SK-N-SH (cell line): ENCODE results near the gene NFE2L3. TPM values are rescaled to one million over a fixed set of nuclear protein-coding genes. Genes with fewer than 3 reads are reported as not detected.
"Not testable (repeated sequence)": the region's sequence is repeated elsewhere in the genome, so short reads cannot be mapped to it uniquely, and the experiment has no call there.

Experiments
- CTCF ChIA-PET: fragments of 300-600, 350-600 bp; formaldehyde crosslinking; extraction: SDS; loops from one replicate; lab custom pipeline; 2021; lab: Yijun Ruan, JAX
- POLR2A ChIA-PET: fragments of 350-600 bp; sonication (Branson Sonifier 250); formaldehyde crosslinking; extraction: SDS; loops from one replicate; lab custom pipeline; 2020; ENCODE audit warnings: antibody characterized with exemption, inconsistent platforms; lab: Yijun Ruan, JAX
- DNase-seq: peaks from one replicate; pipeline ENCODE4 v3.0.0; 2012
- H2AFZ ChIP-seq: fragments of 200-600 bp; sonication (generic); 2 replicates; pipeline ENCODE4 v1.8.1; 2016; ENCODE audit warnings: antibody characterized with exemption, mild to moderate bottlenecking, low read depth
- H3F3A ChIP-seq: fragments of 200-600 bp; sonication (generic); replicated peaks from 2 replicates; pipeline ENCODE3; 2016; ENCODE audit warnings: antibody characterized with exemption, mild to moderate bottlenecking; ENCODE audit not compliant: insufficient read depth
- H3K27ac ChIP-seq, 2 experiments: fragments of 200-500 bp in 1 of 2; fragments of 200-600 bp in 1 of 2; sonication (Bioruptor generic) in 1 of 2; sonication (generic), shearing (Covaris generic) in 1 of 2; 2 replicates each; pipeline versions ENCODE4 v1.5.1 to v1.6.1; 2014 to 2016; ENCODE audit warnings: low read depth in 2 of 2, inconsistent platforms in 1 of 2, low read length in 1 of 2, mild to moderate bottlenecking in 1 of 2, mixed read lengths in 1 of 2
- H3K27me3 ChIP-seq: fragments of 200-600 bp; sonication (generic), shearing (Covaris generic); 2 replicates; pipeline ENCODE4 v1.6.1; 2016; ENCODE audit warnings: mixed run types; ENCODE audit not compliant: insufficient read depth
- H3K36me3 ChIP-seq, 2 experiments: fragments of 200-500 bp in 1 of 2; fragments of 200-600 bp in 1 of 2; sonication (Bioruptor generic) in 1 of 2; sonication (generic) in 1 of 2; replicated peaks in 1 of 2; 2 replicates each; pipeline versions ENCODE3 to v1.5.1; 2014 to 2016; ENCODE audit warnings: low read length in 1 of 2, mild to moderate bottlenecking in 1 of 2; ENCODE audit not compliant: insufficient read depth in 2 of 2, control insufficient read depth in 1 of 2
- H3K4me1 ChIP-seq, 2 experiments: fragments of 200-500 bp in 1 of 2; fragments of 200-600 bp in 1 of 2; sonication (Bioruptor generic) in 1 of 2; sonication (generic), shearing (Covaris generic) in 1 of 2; 2 replicates each; pipeline versions ENCODE4 v1.5.1 to v1.6.1; 2014 to 2016; ENCODE audit warnings: low read depth in 1 of 2, low read length in 1 of 2, mixed run types in 1 of 2; ENCODE audit not compliant: insufficient read depth in 2 of 2, control insufficient read depth in 1 of 2
- H3K4me2 ChIP-seq: fragments of 200-600 bp; sonication (generic), shearing (Covaris generic); 2 replicates; pipeline ENCODE4 v1.6.1; 2017; ENCODE audit warnings: mixed run types
- H3K4me3 ChIP-seq, 2 experiments: fragments of 200-500 bp in 1 of 2; fragments of 200-600 bp in 1 of 2; sonication (Bioruptor generic) in 1 of 2; sonication (generic), shearing (Covaris generic) in 1 of 2; 2 replicates each; pipeline versions ENCODE4 v1.5.1 to v1.8.1; 2014 to 2016; ENCODE audit warnings: low read depth in 2 of 2, inconsistent platforms in 1 of 2, low read length in 1 of 2, mild to moderate bottlenecking in 1 of 2, mixed read lengths in 1 of 2, moderate library complexity in 1 of 2
- H3K79me2 ChIP-seq: fragments of 200-600 bp; sonication (generic); 2 replicates; pipeline ENCODE4 v1.8.1; 2017; ENCODE audit warnings: mild to moderate bottlenecking; ENCODE audit not compliant: insufficient read depth
- H3K9ac ChIP-seq: fragments of 200-600 bp; sonication (generic); 2 replicates; pipeline ENCODE4 v1.6.1; 2017; ENCODE audit warnings: mixed run types
- H3K9me2 ChIP-seq: fragments of 200-600 bp; sonication (generic); 2 replicates; pipeline ENCODE4 v1.6.1; 2017; ENCODE audit warnings: mixed run types
- H3K9me3 ChIP-seq: fragments of 200-600 bp; sonication (generic); 2 replicates; pipeline ENCODE4 v1.6.1; 2017; ENCODE audit warnings: mixed run types, mild to moderate bottlenecking, moderate library complexity
- H4K20me1 ChIP-seq: fragments of 200-600 bp; sonication (generic); 2 replicates; pipeline ENCODE4 v1.6.1; 2017; ENCODE audit warnings: mild to moderate bottlenecking, mixed run types; ENCODE audit not compliant: insufficient read depth
- FOXM1 ChIP-seq: IDR thresholded peaks from 2 replicates; pipeline ENCODE4 v1.4.0; 2012; ENCODE audit warnings: low read depth, mild to moderate bottlenecking
- SMC3 ChIP-seq: IDR thresholded peaks from 2 replicates; pipeline ENCODE4 v1.6.1; 2012; ENCODE audit warnings: low read depth, low read length, improper control_type of control experiment
- TCF12 ChIP-seq: IDR thresholded peaks from 2 replicates; pipeline ENCODE4 v1.4.0; 2012
- YY1 ChIP-seq: IDR thresholded peaks from 2 replicates; pipeline ENCODE4 v1.4.0; 2012; ENCODE audit warnings: low read depth, mild to moderate bottlenecking
- whole genome bisulfite sequencing: methylation state at CpG from one replicate; pipeline ENCODE4 v1.1.6; 2017; ENCODE audit warnings: low lambda C conversion rate; 5-methylcytosine and 5-hydroxymethylcytosine counted together
- polyA plus RNA-seq, 3 experiments: library from polyadenylated mRNA; depleted of rRNA; stranded (reverse); fragments of >200 nt; gene quantifications; 2 replicates each; pipeline ENCODE4 v1.2.3, GENCODE V29; 2012
- TF ChIP-seq, protein P1 (sequence below): IDR thresholded peaks from 2 replicates; pipeline ENCODE4; 2012
- TF ChIP-seq, protein P2 (sequence below): fragments of 200-600 bp; sonication (generic); IDR thresholded peaks from 2 replicates; pipeline ENCODE4 v1.6.1; 2017; ENCODE audit warnings: antibody characterized with exemption, mild to moderate bottlenecking, moderate library complexity
- TF ChIP-seq, protein P3 (sequence below): IDR thresholded peaks from 2 replicates; pipeline ENCODE4 v1.6.1; 2012; ENCODE audit warnings: mild to moderate bottlenecking, low read depth, low read length, moderate library complexity

NFE2L3 gene
- polyA plus RNA-seq, 1 of the 3 experiments (the other 2 are of a cell fraction), result 36.1 TPM

DNA sequence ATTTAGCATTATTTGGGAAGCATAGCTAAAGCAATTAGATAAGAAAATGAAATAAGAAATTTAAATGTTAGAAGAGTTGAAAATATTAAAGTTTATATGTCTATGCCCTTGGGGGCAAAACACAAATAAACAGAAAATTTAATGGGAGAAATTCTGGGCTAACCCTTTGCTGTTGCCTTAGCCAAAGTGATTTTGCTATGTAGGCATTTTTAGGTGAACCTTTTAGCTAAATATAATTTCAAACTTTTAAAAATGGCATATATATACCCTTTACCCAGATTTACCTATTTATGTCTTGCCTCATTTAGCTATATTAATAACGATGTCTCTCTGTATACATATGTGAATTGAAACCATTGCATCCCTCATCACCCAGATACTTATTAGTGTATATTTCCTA lies 20.1 kb downstream of the NFE2L3 start:
- H3K79me2 ChIP-seq, result peaks cover 12% of the 10 kb centered on the region; the same call in 1 of the 2 replicates
- no peaks in the 10 kb centered on the region for H3K9me3 ChIP-seq
- CTCF ChIA-PET, result interaction anchor here (0.7 to 1.6 kb wide), 5 partner anchors 11 to 279 kb away, joined by 3 to 4 read pairs (median 3); no protein-coding TSS in a partner anchor
- POLR2A ChIA-PET, result no interaction called here
- 97% methylated on average over 1 of the region's 1 CpG for WGBS
- no peak overlapping the region for H3K9ac ChIP-seq
- DNase-seq, result no peak
- no peak overlapping the region for H3K27ac ChIP-seq
- H2AFZ ChIP-seq, result no peak overlapping the region
- no peaks in the 10 kb centered on the region for H3K9me2 ChIP-seq
- peaks cover 0 to 6% of the 10 kb centered on the region in 2 experiments for H3K36me3 ChIP-seq
- no peak for TF ChIP-seq SMC3
- TF ChIP-seq, protein P1, sequence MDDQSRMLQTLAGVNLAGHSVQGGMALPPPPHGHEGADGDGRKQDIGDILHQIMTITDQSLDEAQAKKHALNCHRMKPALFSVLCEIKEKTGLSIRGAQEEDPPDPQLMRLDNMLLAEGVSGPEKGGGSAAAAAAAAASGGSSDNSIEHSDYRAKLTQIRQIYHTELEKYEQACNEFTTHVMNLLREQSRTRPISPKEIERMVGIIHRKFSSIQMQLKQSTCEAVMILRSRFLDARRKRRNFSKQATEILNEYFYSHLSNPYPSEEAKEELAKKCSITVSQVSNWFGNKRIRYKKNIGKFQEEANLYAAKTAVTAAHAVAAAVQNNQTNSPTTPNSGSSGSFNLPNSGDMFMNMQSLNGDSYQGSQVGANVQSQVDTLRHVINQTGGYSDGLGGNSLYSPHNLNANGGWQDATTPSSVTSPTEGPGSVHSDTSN, result no peak
- TF ChIP-seq, protein P2, sequence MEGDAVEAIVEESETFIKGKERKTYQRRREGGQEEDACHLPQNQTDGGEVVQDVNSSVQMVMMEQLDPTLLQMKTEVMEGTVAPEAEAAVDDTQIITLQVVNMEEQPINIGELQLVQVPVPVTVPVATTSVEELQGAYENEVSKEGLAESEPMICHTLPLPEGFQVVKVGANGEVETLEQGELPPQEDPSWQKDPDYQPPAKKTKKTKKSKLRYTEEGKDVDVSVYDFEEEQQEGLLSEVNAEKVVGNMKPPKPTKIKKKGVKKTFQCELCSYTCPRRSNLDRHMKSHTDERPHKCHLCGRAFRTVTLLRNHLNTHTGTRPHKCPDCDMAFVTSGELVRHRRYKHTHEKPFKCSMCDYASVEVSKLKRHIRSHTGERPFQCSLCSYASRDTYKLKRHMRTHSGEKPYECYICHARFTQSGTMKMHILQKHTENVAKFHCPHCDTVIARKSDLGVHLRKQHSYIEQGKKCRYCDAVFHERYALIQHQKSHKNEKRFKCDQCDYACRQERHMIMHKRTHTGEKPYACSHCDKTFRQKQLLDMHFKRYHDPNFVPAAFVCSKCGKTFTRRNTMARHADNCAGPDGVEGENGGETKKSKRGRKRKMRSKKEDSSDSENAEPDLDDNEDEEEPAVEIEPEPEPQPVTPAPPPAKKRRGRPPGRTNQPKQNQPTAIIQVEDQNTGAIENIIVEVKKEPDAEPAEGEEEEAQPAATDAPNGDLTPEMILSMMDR, result no peak
- no peak for TF ChIP-seq FOXM1
- TF ChIP-seq, protein P3, sequence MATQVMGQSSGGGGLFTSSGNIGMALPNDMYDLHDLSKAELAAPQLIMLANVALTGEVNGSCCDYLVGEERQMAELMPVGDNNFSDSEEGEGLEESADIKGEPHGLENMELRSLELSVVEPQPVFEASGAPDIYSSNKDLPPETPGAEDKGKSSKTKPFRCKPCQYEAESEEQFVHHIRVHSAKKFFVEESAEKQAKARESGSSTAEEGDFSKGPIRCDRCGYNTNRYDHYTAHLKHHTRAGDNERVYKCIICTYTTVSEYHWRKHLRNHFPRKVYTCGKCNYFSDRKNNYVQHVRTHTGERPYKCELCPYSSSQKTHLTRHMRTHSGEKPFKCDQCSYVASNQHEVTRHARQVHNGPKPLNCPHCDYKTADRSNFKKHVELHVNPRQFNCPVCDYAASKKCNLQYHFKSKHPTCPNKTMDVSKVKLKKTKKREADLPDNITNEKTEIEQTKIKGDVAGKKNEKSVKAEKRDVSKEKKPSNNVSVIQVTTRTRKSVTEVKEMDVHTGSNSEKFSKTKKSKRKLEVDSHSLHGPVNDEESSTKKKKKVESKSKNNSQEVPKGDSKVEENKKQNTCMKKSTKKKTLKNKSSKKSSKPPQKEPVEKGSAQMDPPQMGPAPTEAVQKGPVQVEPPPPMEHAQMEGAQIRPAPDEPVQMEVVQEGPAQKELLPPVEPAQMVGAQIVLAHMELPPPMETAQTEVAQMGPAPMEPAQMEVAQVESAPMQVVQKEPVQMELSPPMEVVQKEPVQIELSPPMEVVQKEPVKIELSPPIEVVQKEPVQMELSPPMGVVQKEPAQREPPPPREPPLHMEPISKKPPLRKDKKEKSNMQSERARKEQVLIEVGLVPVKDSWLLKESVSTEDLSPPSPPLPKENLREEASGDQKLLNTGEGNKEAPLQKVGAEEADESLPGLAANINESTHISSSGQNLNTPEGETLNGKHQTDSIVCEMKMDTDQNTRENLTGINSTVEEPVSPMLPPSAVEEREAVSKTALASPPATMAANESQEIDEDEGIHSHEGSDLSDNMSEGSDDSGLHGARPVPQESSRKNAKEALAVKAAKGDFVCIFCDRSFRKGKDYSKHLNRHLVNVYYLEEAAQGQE, result no peak
- TF ChIP-seq YY1, result no peak
- TF ChIP-seq TCF12, result no peak
- no peak overlapping the region for H3K4me3 ChIP-seq
- no peaks in the 10 kb centered on the region for H3K27me3 ChIP-seq
- H4K20me1 ChIP-seq, result no peaks in the 10 kb centered on the region
- peaks cover 5% of the 10 kb centered on the region for H3F3A ChIP-seq
- H3K4me2 ChIP-seq, result no peak overlapping the region
- H3K4me1 ChIP-seq, result peaks cover 0 to 3% of the 10 kb centered on the region in 2 experiments; a peak in 1 of 4 replicates

DNA sequence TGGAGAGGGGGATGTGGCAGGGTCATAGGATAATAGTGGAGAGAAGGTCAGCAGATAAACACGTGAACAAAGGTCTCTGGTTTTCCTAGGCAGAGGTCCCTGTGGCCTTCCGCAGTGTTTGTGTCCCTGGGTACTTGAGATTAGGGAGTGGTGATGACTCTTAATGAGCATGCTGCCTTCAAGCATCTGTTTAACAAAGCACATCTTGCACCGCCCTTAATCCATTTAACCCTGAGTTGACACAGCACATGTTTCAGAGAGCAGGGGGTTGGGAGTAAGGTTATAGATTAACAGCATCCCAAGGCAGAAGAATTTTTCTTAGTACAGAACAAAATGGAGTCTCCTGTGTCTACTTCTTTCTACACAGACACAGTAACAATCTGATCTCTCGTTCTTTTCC lies 23.9 kb downstream of the NFE2L3 start:
- H3K9me2 ChIP-seq, POLR2A ChIA-PET, DNase-seq, H3K4me2 ChIP-seq, H3K27ac ChIP-seq, H3K9ac ChIP-seq, H2AFZ ChIP-seq, H3K79me2 ChIP-seq, H3K4me1 ChIP-seq, H3K4me3 ChIP-seq, H3K36me3 ChIP-seq, CTCF ChIA-PET, H4K20me1 ChIP-seq, H3K27me3 ChIP-seq, H3K9me3 ChIP-seq: not testable (repeated sequence)
- peaks cover 17% of the 10 kb centered on the region for H3F3A ChIP-seq
- WGBS, result 89% methylated on average over 2 of the region's 4 CpGs

DNA sequence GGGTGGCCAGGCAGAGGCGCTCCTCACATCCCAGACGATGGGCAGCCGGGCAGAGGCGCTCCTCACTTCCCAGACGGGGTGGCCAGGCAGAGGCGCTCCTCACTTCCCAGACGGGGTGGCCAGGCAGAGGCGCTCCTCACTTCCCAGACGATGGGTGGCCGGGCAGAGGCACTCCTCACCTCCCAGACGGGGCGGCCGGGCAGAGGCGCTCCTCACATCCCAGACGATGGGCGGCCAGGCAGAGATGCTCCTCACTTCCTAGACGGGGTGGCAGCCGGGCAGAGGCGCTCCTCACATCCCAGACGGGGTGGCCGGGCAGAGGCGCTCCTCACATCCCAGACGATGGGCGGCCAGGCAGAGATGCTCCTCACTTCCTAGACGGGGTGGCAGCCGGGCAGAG lies 24.7 kb downstream of the NFE2L3 start:
- H3K36me3 ChIP-seq, H2AFZ ChIP-seq, H3K27me3 ChIP-seq, H3K9ac ChIP-seq, POLR2A ChIA-PET, H3K9me3 ChIP-seq, H3K79me2 ChIP-seq, CTCF ChIA-PET, DNase-seq, H3K4me1 ChIP-seq, H3K27ac ChIP-seq, H3K9me2 ChIP-seq, H3K4me3 ChIP-seq, H4K20me1 ChIP-seq, H3K4me2 ChIP-seq: not testable (repeated sequence)
- WGBS, result no CpG with 5 or more reads among the region's 26 CpGs
- peaks cover 25% of the 10 kb centered on the region for H3F3A ChIP-seq

DNA sequence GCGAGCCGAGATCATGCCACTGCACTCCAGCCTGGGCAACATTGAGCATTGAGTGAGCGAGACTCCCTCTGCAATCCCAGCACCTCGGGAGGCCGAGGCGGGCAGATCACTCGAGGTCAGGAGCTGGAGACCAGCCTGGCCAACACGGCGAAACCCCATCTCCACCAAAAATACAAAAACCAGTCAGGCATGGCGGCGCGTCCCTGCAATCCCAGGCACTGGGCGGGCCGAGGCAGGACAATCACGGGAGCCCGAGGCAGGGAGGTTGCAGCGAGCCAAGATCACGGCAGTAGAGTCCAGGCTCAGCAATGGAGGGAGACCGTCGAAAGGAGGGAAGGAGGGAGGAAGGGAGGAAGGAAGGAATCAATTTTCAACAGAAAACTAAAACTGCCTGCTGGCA lies 25.3 kb downstream of the NFE2L3 start:
- H3K9me2 ChIP-seq, H3K9ac ChIP-seq, H3K27me3 ChIP-seq, CTCF ChIA-PET, H3K4me2 ChIP-seq, DNase-seq, H4K20me1 ChIP-seq, H2AFZ ChIP-seq, POLR2A ChIA-PET, H3K79me2 ChIP-seq, H3K4me3 ChIP-seq, H3K4me1 ChIP-seq, H3K36me3 ChIP-seq, H3K27ac ChIP-seq, H3K9me3 ChIP-seq: not testable (repeated sequence)
- H3F3A ChIP-seq, result peaks cover 31% of the 10 kb centered on the region
- 94% methylated on average over 17 of the region's 20 CpGs for WGBS
